ENCODE measurements around the gene RIMS3.

DNA sequence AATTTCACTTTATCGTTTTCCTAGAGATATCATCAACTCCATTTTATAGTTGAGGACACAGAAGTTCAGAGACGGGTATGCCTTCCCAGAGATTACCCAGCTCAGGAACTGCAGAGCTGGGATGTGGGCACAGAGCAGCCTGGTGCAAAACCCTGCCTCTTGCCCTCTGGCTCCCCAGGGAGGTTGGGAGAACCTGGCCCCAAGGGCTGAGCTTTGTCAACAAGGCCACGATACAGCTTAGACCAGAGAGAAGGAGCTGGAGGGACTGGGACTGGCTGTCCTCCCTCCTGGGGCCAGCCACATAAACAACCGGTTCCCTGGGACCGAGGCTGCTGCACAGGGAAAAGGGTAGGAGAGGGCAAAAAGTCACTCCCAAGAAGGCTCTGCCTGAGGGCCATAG lies 3.8 kb downstream of the RIMS3 start:
- TF ChIP-seq, protein P1, sequence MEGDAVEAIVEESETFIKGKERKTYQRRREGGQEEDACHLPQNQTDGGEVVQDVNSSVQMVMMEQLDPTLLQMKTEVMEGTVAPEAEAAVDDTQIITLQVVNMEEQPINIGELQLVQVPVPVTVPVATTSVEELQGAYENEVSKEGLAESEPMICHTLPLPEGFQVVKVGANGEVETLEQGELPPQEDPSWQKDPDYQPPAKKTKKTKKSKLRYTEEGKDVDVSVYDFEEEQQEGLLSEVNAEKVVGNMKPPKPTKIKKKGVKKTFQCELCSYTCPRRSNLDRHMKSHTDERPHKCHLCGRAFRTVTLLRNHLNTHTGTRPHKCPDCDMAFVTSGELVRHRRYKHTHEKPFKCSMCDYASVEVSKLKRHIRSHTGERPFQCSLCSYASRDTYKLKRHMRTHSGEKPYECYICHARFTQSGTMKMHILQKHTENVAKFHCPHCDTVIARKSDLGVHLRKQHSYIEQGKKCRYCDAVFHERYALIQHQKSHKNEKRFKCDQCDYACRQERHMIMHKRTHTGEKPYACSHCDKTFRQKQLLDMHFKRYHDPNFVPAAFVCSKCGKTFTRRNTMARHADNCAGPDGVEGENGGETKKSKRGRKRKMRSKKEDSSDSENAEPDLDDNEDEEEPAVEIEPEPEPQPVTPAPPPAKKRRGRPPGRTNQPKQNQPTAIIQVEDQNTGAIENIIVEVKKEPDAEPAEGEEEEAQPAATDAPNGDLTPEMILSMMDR (IDR thresholded peaks at IDR 0.05; ENCODE audit: low read length): no peak
- no peak for TF ChIP-seq EZH2 (IDR thresholded peaks at IDR 0.05; ENCODE audit: borderline replicate concordance, low read length)
